Suprapubic skin (tissue), 4 donors: ENCODE measurements around the gene ANKRD44.

Experiments used
- POLR2A ChIP-seq, 2 donors: fragments of 450-650 bp; IDR thresholded peaks; one replicate each; pipeline ENCODE4 v1.6.1; 2017; ENCODE audit warnings: antibody characterized with exemption in 2 of 2, mild to moderate bottlenecking in 2 of 2, moderate library complexity in 2 of 2
- POLR2AphosphoS5 ChIP-seq, 3 donors: sonication (generic); formaldehyde crosslinking; IDR thresholded peaks; one replicate each; pipeline ENCODE4 v1.6.1; 2017; ENCODE audit warnings: antibody characterized with exemption in 3 of 3
- TF ChIP-seq, protein P1 (sequence below), 2 donors: fragments of 200-600 bp in 1 of 2; fragments of 450-650 bp in 1 of 2; sonication (generic) in 1 of 2; IDR thresholded peaks; one replicate each; pipeline ENCODE4 v1.5.1; 2016 to 2019; ENCODE audit warnings: antibody characterized with exemption in 2 of 2, mild to moderate bottlenecking in 1 of 2, moderate library complexity in 1 of 2

DNA sequence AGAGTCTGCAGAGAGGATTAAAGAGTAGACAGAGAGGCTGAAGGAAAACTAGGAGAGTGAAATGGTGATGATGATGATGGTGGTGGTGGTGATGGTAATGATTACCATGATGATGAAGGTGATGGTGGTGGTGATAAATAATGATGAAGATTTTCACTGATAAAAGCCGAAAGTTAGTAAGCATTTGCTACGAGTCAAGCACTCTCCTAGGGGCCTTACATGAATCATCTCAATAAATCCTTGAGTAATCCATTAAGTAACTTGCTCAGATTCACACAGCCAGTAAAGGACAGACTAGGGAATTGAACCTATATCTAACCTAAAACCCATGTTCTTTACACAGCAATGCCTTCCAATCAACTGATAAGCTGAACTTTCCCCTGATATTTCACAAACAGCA lies 277.4 kb downstream of the ANKRD44 start:
- TF ChIP-seq, protein P1, sequence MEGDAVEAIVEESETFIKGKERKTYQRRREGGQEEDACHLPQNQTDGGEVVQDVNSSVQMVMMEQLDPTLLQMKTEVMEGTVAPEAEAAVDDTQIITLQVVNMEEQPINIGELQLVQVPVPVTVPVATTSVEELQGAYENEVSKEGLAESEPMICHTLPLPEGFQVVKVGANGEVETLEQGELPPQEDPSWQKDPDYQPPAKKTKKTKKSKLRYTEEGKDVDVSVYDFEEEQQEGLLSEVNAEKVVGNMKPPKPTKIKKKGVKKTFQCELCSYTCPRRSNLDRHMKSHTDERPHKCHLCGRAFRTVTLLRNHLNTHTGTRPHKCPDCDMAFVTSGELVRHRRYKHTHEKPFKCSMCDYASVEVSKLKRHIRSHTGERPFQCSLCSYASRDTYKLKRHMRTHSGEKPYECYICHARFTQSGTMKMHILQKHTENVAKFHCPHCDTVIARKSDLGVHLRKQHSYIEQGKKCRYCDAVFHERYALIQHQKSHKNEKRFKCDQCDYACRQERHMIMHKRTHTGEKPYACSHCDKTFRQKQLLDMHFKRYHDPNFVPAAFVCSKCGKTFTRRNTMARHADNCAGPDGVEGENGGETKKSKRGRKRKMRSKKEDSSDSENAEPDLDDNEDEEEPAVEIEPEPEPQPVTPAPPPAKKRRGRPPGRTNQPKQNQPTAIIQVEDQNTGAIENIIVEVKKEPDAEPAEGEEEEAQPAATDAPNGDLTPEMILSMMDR (IDR thresholded peaks at IDR 0.05) = no peak
- no peak for TF ChIP-seq POLR2A (IDR thresholded peaks at IDR 0.05)
- no peak for TF ChIP-seq POLR2AphosphoS5 (IDR thresholded peaks at IDR 0.05)
